HG03066 (cell line): Measurements from ENCODE around the gene PSMB3.
"Not testable (repeated sequence)": the region's sequence is repeated elsewhere in the genome, so short reads cannot be mapped to it uniquely, and the experiment has no call there.

Experiments used
- ATAC-seq: cut with Tn5 transposase; IDR thresholded peaks from one replicate; pipeline ENCODE4 v1.9.1; 2021; ENCODE audit warnings: low read depth; ENCODE audit not compliant: unreplicated experiment

PSMB3 gene

GRCh38 chr17:38715216-38715943 is 37.2 kb upstream of the PSMB3 start:
- no peak for ATAC-seq

GRCh38 chr17:38716368-38717005 is 36.1 kb upstream of the PSMB3 start:
- no peak for ATAC-seq

DNA sequence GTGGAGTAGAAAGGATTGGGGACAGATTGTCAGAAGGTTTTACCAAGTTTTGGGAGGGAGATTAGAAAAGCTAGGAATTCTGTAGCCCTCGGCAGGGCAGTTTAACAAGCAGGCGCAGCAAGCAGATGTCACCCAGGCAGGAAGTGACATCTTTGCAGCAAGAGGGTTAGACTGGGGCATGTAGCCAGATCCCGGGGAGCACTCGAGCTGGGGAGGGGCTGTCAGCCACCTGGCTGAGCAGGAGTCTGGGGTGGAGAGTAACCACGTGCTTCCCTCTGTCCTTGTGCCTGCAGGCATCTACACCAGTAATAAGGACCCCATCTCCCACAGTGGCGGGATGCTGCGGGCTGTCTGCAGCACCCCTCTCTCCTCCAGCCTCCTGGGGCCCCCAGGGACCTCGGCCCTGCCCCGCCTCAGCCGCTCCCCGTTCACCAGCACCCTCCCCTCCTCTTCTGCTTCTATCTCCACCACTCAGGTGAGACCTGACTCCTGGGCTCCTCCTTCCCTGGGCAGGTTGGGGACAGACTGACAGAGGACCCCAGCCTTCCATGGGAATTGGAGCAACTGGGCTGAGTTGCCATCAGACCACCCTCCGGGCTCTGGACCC is 35.3 kb upstream of the PSMB3 start:
- ATAC-seq = no peak

GRCh38 chr17:38719289-38719942 is 33.1 kb upstream of the PSMB3 start:
- ATAC-seq = no peak

DNA sequence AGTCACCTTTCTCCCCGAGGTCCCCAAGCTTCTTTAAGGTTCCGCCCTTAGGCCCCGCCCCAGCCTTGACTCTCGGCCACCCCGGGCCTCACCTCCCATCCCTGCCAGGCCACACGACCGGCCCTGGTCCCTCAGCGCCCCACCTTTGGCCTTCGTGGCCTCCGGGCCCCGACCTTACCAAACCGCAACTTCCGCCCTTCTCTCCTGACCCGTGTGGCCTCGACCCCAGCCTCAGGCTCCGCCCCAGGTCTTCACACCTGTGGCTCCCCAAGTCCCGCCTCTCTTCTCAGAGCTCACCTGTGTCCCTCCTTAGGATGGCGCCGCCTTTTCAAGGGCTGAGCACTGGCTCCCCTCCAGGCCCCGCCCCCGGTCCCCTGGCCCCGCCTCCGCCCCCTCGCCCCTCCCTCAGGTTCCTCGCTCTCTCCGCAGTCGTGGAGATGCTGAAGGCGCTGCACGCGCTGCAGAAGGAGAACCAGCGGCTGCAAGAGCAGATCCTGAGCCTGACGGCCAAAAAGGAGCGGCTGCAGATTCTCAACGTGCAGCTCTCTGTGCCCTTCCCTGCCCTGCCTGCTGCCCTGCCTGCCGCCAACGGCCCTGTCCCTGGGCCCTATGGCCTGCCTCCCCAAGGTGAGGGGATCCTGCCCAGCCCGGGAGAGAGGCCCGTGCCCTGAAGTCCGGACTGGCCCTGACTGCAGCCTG is 32.4 kb upstream of the PSMB3 start:
- ATAC-seq = no peak

GRCh38 chr17:38720941-38721340 is 31.6 kb upstream of the PSMB3 start:
- no peak for ATAC-seq

DNA sequence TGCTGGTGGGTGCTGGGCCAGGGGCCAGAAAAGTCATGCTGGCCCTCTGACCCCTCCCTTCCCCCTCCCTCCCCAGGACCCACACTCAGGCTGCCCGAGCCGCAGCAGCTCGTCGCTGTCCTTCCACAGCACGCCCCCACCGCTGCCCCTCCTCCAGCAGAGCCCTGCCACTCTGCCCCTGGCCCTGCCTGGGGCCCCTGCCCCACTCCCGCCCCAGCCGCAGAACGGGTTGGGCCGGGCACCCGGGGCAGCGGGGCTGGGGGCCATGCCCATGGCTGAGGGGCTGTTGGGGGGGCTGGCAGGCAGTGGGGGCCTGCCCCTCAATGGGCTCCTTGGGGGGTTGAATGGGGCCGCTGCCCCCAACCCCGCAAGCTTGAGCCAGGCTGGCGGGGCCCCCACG is 30.7 kb upstream of the PSMB3 start:
- ATAC-seq = no peak

GRCh38 chr17:38724337-38724988 is 28.1 kb upstream of the PSMB3 start:
- ATAC-seq = no peak

DNA sequence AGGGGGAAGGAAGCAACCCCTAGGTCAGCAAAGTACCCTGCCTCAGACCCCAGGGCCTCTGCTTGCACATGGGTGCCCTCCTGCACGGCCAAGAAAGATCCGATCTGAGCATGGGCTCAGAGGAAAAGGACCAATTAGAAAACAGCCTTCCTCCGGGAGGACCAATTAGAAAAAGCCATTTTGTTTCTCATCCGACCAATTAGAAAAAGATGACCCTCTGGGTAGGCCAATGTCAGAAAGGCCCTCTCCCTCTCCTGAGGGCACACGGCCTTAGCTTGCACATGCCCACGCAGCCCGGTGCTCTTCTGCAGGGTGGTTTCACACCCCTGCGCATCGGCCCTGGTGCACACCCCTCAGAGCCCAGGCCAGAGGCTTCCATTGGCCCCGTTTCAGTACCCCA is 27.5 kb upstream of the PSMB3 start:
- no peak for ATAC-seq

GRCh38 chr17:38726145-38726544 is 26.4 kb upstream of the PSMB3 start:
- ATAC-seq = not testable (repeated sequence)

GRCh38 chr17:38727736-38728135 is 24.8 kb upstream of the PSMB3 start:
- no peak for ATAC-seq

- ATAC-seq = no peak
Measured at GRCh38 chr17:38728290-38728831, 24.2 kb upstream of the PSMB3 start.

GRCh38 chr17:38729368-38729885 is 23.1 kb upstream of the PSMB3 start:
- ATAC-seq = no peak

DNA sequence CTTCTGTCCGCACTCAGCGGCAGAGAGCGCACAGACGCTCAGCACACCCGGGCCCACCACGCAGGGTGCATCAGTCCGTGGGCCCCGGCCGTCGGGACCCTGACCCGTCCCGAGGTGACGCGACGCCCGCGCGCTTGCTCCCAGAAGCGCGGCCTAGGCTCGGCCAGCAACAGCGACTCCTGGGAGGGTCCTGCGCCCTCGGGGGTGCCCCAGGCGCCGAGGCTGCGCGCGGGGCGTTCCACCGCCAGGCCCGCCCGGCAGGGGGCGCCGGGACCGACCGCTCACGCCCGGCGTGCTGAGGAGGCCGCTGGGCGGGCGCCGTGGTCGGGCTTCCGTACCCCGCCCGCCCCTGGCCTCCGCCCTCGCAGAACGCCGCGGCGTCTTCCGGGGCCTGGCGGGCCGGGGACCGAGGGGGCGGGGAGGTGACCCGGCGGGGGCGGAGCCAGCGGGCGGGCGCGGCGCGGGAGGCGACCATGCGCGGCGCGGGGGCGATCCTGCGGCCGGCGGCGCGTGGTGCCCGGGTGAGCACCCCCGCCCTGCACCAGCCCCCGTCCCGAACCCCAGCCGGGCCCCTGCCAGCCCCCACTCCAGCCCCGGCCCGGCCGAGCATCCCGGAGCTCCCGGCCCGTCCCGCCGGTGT is 22.5 kb upstream of the PSMB3 start, which contains the start of gene CISD3:
TSS of gene CISD3 (plus strand) at position 456 of the 640 bp plus-strand sequence. CDS start at position 474, 18 bp downstream.
- ATAC-seq = peak; percentile 74

GRCh38 chr17:38730526-38731379 is 21.8 kb upstream of the PSMB3 start:
- no peak for ATAC-seq

- ATAC-seq = no peak
Measured at GRCh38 chr17:38731526-38732294, 20.8 kb upstream of the PSMB3 start.
